ENCODE data around the gene CNPY4.

The CNPY4 gene

DNA sequence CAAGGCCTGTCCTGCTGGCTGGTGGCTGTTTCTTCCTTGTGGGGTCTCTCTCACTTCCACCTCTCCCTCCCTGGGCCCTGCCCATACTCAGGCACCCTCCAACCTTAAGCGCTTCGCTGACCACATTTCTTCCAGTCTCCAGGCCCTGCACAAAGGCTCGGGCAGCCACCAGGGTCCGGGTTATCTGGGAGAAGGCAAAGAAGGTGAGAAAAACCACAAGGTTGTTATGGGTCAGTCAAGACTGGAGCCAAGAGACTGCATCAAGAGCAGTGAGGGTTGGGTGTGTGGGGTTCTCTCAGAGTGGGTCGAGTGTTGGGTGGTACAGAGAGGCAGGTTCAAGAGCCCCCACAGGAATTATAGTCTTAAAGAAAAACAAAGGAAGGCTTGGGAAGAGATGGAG lies 55.1 kb downstream of the CNPY4 start:
- TF ChIP-seq CTCF (IDR thresholded peaks at IDR 0.05): no peak
- Mint-ChIP-seq H3K27ac (no peak overlapping the region), H3K4me3 (peak overlapping the region; percentile 82), H3K9me3 (no peaks in the 10 kb centered on the region), H3K4me1 (peaks cover 45% of the 10 kb centered on the region), H3K36me3 (ENCODE audit: low read depth) (peaks cover 33% of the 10 kb centered on the region), H3K27me3 (ENCODE audit: low read depth, poor library complexity) (peaks cover 36% of the 10 kb centered on the region)
- DNase-seq: no peak

Data from nephron progenitor cell (in vitro differentiated cells).